Right lobe of liver (tissue), 4 donors: ENCODE data around the gene SLC10A7.

Experiments used
- POLR2A ChIP-seq: fragments of 450-650 bp; IDR thresholded peaks from one replicate; pipeline ENCODE4 v1.6.1; 2017; ENCODE audit warnings: antibody characterized with exemption, mild to moderate bottlenecking
- TF ChIP-seq, protein P1 (sequence below), 4 donors: fragments of 200-600 bp in 3 of 4; fragments of 450-650 bp in 1 of 4; IDR thresholded peaks; one replicate each; pipeline versions ENCODE4 v1.5.1 to v1.8.0; 2016 to 2022; ENCODE audit warnings: antibody characterized with exemption in 4 of 4, mild to moderate bottlenecking in 2 of 4
- donor health status: DM: no; HTN: no; CAD: no.
- donor health status: DM: no; HTN: no; CAD: no.
- donor health status: DM: no; HTN: yes; CAD: no.

DNA sequence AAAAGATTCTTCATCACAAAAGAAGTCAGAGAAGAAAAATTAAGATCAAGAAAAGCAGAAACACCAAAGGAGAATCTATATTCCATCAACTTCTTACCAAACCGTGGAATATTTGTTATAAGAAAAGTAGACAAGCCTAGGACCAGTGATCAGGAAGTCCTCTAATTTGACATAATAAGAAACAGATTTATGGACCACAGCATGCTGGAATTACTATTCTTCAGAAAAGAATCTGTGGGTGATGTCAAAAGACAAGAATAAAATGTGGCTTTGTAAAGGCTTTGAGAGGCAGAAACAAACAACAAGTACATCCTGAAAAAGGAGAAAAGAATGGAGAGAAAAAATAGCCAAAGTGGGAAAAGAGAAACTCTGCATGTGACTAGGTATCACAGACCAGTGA, 123.3 kb downstream of the SLC10A7 start:
- TF ChIP-seq, protein P1, sequence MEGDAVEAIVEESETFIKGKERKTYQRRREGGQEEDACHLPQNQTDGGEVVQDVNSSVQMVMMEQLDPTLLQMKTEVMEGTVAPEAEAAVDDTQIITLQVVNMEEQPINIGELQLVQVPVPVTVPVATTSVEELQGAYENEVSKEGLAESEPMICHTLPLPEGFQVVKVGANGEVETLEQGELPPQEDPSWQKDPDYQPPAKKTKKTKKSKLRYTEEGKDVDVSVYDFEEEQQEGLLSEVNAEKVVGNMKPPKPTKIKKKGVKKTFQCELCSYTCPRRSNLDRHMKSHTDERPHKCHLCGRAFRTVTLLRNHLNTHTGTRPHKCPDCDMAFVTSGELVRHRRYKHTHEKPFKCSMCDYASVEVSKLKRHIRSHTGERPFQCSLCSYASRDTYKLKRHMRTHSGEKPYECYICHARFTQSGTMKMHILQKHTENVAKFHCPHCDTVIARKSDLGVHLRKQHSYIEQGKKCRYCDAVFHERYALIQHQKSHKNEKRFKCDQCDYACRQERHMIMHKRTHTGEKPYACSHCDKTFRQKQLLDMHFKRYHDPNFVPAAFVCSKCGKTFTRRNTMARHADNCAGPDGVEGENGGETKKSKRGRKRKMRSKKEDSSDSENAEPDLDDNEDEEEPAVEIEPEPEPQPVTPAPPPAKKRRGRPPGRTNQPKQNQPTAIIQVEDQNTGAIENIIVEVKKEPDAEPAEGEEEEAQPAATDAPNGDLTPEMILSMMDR (IDR thresholded peaks at IDR 0.05), result no peak
- no peak for TF ChIP-seq POLR2A
